Glomerular visceral epithelial cell (primary cell): Measurements from ENCODE around the gene LRRC17.

Source experiments
- DNase-seq: peaks from one replicate; pipeline ENCODE4 v3.0.0-alpha.2; 2016; ENCODE audit errors: extremely low spot score

LRRC17 gene

GRCh38 chr7:102912742-102913141 lies at the start of gene LRRC17:
LRRC17 (plus strand) TSS chr7:102913000; CDS start chr7:102933914, 20,914 bp downstream.
- DNase-seq, result peak; percentile 79

DNA sequence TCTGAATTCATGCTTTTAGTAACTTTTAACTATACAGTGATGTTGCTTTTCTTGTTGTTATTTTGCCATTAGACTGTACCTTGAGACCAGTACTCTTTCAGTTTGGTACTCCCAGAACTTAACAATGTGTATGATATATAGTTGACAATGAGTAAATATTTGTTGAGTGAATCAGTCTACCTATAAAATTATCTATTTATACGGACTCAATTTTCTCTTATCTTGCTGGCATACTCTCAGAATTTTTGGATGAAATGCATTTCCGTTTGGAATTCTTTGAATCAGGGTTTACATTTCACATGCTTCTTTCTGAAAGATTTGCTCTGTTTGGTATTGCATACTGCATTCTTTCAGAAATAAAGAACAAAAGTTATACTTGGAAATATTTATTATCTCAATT lies 47.8 kb upstream of the LRRC17 start:
- no peak for DNase-seq

DNA sequence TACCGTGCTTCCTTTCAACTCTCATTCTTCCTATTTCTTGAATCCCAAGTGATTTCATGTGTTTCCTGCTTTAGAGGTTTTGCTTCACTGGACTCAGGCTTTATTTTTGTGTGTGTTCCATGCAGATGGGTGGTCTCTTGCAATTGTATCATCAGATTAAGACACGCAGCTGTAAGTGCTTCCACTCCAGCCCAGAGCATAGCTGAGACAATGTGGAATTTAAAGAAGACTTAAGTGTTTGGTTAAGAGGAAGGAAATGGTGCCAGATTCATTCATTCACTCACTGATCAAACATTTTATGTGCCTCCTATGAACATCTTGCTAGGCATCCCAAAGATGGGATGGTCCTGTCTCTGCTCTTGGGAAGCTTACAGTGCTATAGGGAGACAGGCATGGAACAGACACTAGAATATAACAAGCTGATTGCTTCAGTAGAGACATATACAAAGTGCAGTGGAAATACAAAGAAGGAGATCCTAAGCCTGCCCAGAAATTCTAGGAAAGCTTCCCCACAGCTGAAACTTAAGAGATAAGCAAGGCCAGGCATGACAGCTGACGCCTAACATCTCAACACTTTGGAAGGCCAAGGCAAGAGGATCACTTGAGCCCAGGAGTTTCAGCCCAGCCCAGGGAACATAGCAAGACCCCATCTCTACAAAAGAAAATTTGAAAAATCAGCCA lies 46.1 kb upstream of the LRRC17 start:
- DNase-seq, result no peak

DNA sequence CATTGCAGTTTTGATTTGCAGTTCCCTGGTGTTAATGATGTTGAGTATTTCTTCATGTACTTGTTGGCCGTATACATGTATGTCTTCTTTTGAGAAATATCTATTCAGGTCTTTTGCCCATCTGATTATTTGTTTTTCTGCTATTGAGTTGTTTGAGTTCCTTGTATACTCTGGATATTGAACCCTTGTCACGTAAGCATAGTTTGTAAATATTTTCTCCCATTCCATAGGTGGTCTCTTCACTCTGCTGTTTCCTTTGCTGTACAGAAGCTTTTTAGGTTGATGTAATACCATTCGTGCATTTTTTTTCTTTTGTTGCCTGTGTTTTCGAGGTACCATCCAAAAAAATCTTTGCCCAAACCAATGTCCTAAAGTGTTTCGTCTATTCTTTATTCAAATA lies 43.6 kb upstream of the LRRC17 start:
- no peak for DNase-seq

- peak; percentile 93 for DNase-seq
Observed at GRCh38 chr7:102872460-102872859, 40.3 kb upstream of the LRRC17 start.

- DNase-seq, result peak; percentile 8
Observed at GRCh38 chr7:102873470-102874165, 39.2 kb upstream of the LRRC17 start.

- peak; percentile 90 for DNase-seq
Observed at GRCh38 chr7:102874166-102874829, 38.5 kb upstream of the LRRC17 start.

DNA sequence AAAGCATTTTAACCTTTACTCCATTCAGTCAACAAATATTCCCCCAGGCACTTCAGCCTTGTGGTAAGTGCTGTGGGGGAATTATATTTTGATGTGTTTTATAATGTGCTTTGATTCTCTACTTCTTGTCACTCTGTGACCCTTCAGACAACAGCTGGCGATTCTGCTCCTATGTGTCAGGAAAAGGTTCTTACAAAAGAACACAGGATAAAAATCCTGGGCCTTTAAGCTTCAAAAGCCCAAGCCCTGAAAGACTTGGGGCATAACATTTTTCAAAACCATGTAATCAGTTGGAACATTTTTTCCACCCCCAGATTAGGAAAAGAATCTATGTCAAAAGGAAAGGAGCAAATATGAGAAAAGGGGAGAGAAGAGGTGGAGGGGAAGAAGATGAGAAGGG lies 37.8 kb upstream of the LRRC17 start:
- peak; percentile 10 for DNase-seq

GRCh38 chr7:102875700-102876295 lies 37.0 kb upstream of the LRRC17 start:
- peak; percentile 98 for DNase-seq

- DNase-seq, result peak; percentile 38
Observed at GRCh38 chr7:102883098-102883860, 29.5 kb upstream of the LRRC17 start.

- no peak for DNase-seq
Observed at GRCh38 chr7:102888561-102889233, 24.1 kb upstream of the LRRC17 start.

DNA sequence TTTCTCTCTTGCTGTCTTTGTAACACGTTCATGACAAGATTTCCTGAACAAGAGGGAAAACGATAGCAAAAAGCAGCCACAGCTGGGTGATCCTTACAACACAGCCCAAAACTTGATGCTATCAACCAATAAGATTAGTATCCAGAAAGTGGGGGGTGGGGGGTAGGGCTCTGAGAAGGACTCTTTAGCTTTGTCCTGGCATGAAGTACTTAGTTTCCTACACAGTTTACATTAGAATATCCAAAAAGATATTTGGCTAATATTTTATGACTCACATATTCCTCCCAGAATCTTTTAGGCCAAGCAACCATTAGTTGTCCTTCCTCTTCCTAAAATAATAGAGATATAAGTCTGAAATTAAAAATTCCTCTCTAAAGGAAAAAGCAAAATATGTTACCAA lies 22.9 kb upstream of the LRRC17 start:
- DNase-seq, result no peak

GRCh38 chr7:102890292-102890970 lies 22.4 kb upstream of the LRRC17 start:
- DNase-seq, result peak; percentile 32

- no peak for DNase-seq
Observed at GRCh38 chr7:102890971-102891692, 21.7 kb upstream of the LRRC17 start.

GRCh38 chr7:102891693-102892261 lies 21.0 kb upstream of the LRRC17 start:
- DNase-seq, result peak; percentile 59

DNA sequence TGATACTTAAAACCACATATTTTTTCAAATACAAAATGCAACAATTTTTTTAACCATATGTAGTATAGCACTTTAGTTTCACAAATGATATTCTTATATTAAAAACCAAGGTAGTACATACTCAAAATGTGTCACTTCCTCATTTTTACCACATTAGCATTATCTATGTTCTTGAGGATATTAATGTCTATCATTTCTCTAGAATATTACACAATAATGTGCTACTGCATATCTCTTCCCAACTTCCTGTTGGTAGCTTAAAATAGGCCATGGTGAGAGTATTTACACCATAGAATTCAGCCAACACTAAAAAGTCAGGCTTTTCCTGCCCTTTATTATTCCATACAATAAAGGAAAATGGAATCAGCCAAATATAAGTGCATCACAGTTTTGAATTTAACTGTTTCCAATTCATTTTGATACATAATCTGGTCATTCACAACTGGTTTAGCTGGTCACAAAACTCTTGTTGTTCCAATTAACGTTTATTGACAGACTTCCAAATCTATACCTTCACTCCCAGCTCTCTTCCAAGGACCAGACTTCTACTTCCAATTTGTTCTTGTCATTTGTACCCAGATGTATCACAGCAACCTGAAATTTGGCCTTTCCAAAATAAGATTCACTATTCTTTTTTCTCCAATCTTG lies 20.0 kb upstream of the LRRC17 start:
- no peak for DNase-seq

GRCh38 chr7:102895602-102896001 lies 17.2 kb upstream of the LRRC17 start:
- DNase-seq, result no peak

GRCh38 chr7:102896585-102896984 lies 16.2 kb upstream of the LRRC17 start:
- DNase-seq, result no peak

DNA sequence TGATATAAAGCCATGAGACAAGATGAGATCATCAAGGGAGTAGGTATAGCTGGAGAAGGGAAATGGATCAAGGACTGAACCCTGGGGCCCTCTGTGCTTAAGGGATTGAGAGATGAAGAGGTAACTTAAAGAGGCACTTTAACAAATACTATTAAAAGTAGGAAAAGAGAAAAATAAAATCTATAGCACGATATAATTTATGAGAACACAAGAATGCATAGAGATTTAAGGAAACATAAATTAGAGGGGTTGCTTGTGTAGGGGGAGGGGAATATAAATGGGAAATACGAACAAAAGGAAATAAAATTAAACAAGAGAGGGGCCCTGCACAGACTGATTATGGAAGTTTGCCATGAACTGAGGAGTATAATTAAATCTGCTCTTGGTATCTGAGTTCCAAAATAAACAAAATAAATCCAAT lies 15.6 kb upstream of the LRRC17 start:
- no peak for DNase-seq
